SH-SY5Y (cell line): Measurements from ENCODE around the gene ZSCAN30.

Source experiments
- GATA2 ChIP-seq: IDR thresholded peaks from 2 replicates; pipeline ENCODE4 v1.6.1; 2011; ENCODE audit warnings: mild to moderate bottlenecking, low read depth, low read length
- GATA3 ChIP-seq: IDR thresholded peaks from 2 replicates; pipeline ENCODE4 v1.6.1; 2011; ENCODE audit warnings: low read depth, mild to moderate bottlenecking, low read length, moderate library complexity

GRCh38 chr18:35290094-35290735 lies at the start of gene ZSCAN30:
- TF ChIP-seq GATA2, result no peak; the same call in 1 of the 2 replicates
- no peak for TF ChIP-seq GATA3
